Right lobe of liver (tissue), 6 donors: ENCODE measurements around the gene PHETA1. TPM values are rescaled to one million over a fixed set of nuclear protein-coding genes. Genes with fewer than 3 reads are reported as not detected.
A peak's percentile ranks its signal among the peaks of the same experiment; 100 is the strongest.
"Not testable (repeated sequence)": the region's sequence is repeated elsewhere in the genome, so short reads cannot be mapped to it uniquely, and the experiment has no call there.

Source experiments
- ATAC-seq, 4 donors: fragments of 200-7000 bp; cut with Tn5 transposase; one replicate each; pipeline ENCODE4 v1.9.1; 2020; ENCODE audit warnings: mild to moderate bottlenecking in 4 of 4, moderate library complexity in 4 of 4
- DNase-seq, 3 donors: peaks; one replicate each; pipeline ENCODE4 v3.0.0-alpha.2; 2020
- H3K27ac ChIP-seq, 3 donors: fragments of 200-600 bp; one replicate each; pipeline ENCODE4 v1.8.0; 2022
- H3K27me3 ChIP-seq, 2 donors: fragments of 200-600 bp; one replicate each; pipeline ENCODE4 v1.8.0; 2022
- H3K36me3 ChIP-seq, 4 donors: fragments of 200-600 bp; sonication (generic) in 1 of 4; one replicate each; pipeline versions ENCODE4 v1.5.1 to v1.8.0; 2017 to 2022; ENCODE audit warnings: control low read depth in 1 of 4
- H3K4me1 ChIP-seq, 4 donors: fragments of 200-600 bp; sonication (generic) in 1 of 4; one replicate each; pipeline versions ENCODE4 v1.5.1 to v1.8.0; 2017 to 2022; ENCODE audit warnings: control low read depth in 1 of 4
- H3K4me3 ChIP-seq, 3 donors: fragments of 200-600 bp; one replicate each; pipeline ENCODE4 v1.8.0; 2022
- H3K9me3 ChIP-seq, 4 donors: fragments of 200-600 bp; sonication (generic) in 1 of 4; one replicate each; pipeline versions ENCODE4 v1.5.1 to v1.8.0; 2017 to 2022; ENCODE audit warnings: control low read depth in 1 of 4
- POLR2A ChIP-seq: fragments of 450-650 bp; IDR thresholded peaks from one replicate; pipeline ENCODE4 v1.6.1; 2017; ENCODE audit warnings: antibody characterized with exemption, mild to moderate bottlenecking
- WGBS: methylation state at CpG from one replicate; pipeline ENCODE4 v1.1.6; 2018; ENCODE audit warnings: low coverage, low lambda C conversion rate; ENCODE audit not compliant: insufficient coverage; ENCODE audit errors: missing lambda C conversion rate; 5-methylcytosine and 5-hydroxymethylcytosine counted together
- intact Hi-C, 2 donors: fragments of 100-400 bp; cut with DNase I; formaldehyde crosslinking; loops; one replicate each; pipeline versions ENCODE4 v1.11.2 to v1.14.1; 2022
- total RNA-seq, 6 experiments: library from RNA; depleted of rRNA in 2 of 6; stranded (reverse); fragments of >200 nt in 2 of 6; fragmentation: NEBNext Ultra II Directional in 3 of 6; extraction: Animal tissue kit (Norgen Biotek cat#: 25700) in 3 of 6; gene quantifications; one replicate each; pipeline versions ENCODE4 v1.1.0 to v1.2.4, GENCODE V29; 2016 to 2023
- TF ChIP-seq, protein P1 (sequence below), 4 donors: fragments of 200-600 bp in 3 of 4; fragments of 450-650 bp in 1 of 4; IDR thresholded peaks; one replicate each; pipeline versions ENCODE4 v1.5.1 to v1.8.0; 2016 to 2022; ENCODE audit warnings: antibody characterized with exemption in 4 of 4, mild to moderate bottlenecking in 2 of 4
- donor health status: DM: no; HTN: yes; CAD: no.
- donor health status: DM: no; HTN: no; CAD: no.
- donor health status: DM: no; HTN: no; CAD: no.
- donor health status: DM: no; HTN: yes; CAD: no.
- donor health status: DM: no; HTN: yes; CAD: no.

Gene PHETA1
- total RNA-seq, 6 experiments from 2014 or later = 4.2 to 14.8 (median 7.0) TPM

DNA sequence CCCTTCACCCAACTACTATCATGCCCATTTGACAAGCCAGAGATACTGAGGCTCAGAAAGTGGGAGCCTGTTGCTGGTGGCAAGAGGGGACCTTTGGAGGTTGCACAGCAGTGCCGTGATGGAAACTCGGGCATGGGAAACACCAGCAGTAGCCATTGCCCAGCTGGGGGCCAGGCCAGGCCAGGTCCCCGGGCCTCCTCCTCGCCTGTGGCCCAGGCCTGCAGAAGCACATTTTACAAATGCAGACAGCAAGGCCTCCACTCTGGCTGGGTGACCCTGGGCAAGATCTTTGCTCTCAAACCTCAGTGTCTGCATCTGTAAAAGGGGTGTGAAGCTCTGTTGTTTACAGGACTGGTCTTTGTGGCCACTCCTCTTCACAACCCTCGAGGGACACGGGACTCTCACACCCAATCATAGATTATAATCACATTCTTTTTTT, 32.3 kb upstream of the PHETA1 start:
- H3K9me3 ChIP-seq = no peaks in the 10 kb centered on the region
- H3K4me3 ChIP-seq = no peak overlapping the region
- H3K36me3 ChIP-seq = no peaks in the 10 kb centered on the region
- H3K27ac ChIP-seq = no peak overlapping the region
- ATAC-seq = no peak
- H3K4me1 ChIP-seq = peaks cover 0 to 21% (median 4%) of the 10 kb centered on the region in 4 donors
- intact Hi-C loops = loop anchor here in 1 of 2 donors (5.0 kb wide), 1 partner anchor 46 kb away; no protein-coding TSS in a partner anchor
- no peaks in the 10 kb centered on the region for H3K27me3 ChIP-seq
- 76% methylated on average over 2 of the region's 6 CpGs for WGBS
- no peak for DNase-seq
- TF ChIP-seq, protein P1, sequence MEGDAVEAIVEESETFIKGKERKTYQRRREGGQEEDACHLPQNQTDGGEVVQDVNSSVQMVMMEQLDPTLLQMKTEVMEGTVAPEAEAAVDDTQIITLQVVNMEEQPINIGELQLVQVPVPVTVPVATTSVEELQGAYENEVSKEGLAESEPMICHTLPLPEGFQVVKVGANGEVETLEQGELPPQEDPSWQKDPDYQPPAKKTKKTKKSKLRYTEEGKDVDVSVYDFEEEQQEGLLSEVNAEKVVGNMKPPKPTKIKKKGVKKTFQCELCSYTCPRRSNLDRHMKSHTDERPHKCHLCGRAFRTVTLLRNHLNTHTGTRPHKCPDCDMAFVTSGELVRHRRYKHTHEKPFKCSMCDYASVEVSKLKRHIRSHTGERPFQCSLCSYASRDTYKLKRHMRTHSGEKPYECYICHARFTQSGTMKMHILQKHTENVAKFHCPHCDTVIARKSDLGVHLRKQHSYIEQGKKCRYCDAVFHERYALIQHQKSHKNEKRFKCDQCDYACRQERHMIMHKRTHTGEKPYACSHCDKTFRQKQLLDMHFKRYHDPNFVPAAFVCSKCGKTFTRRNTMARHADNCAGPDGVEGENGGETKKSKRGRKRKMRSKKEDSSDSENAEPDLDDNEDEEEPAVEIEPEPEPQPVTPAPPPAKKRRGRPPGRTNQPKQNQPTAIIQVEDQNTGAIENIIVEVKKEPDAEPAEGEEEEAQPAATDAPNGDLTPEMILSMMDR (IDR thresholded peaks at IDR 0.05) = no peak
- TF ChIP-seq POLR2A = no peak

DNA sequence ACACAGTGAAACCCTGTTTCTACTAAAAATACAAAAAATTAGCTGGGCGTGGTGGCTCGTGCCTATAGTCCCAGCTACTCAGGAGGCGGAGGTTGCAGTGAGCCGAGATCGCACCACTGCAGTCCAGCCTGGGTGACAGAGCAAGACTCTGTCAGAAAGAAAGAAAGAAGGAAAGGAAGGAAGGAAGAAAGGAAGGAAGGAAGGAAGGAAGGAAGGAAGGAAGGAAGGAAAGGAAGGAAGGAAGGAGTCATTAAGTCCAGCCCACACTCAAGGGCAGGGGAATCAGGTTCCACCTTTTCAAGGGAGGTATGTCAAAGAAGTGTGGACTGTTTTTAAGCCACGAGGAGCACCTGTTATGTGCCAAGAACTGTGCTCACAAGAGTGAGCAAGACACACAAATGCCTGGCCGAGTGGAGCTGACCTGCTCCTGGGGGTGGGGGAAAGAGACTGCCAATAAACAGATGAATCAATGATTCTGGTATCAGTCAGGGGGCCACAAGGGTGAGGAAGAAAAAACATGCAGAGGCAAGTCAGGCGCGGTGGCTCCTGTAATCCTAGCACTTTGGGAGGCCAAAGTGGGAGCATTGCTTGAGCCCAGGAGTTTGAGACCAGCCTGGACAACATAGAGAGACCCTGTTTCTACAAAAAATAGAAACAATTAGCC, 31.0 kb upstream of the PHETA1 start:
- DNase-seq, H3K4me3 ChIP-seq, H3K36me3 ChIP-seq, H3K27me3 ChIP-seq, ATAC-seq, H3K27ac ChIP-seq, H3K9me3 ChIP-seq: not testable (repeated sequence)
- intact Hi-C loops = loop anchor here (5.0 to 10.0 kb wide), 2 partner anchors 47 to 55 kb away; no protein-coding TSS in a partner anchor
- 77% methylated on average over 9 of the region's 9 CpGs for WGBS
- peaks cover 0 to 20% (median 4%) of the 10 kb centered on the region in 4 donors for H3K4me1 ChIP-seq

GRCh38 chr12:111398530-111398929, 29.6 kb upstream of the PHETA1 start:
- 59% methylated on average over 4 of the region's 4 CpGs for WGBS
- no peak for DNase-seq
- H3K36me3 ChIP-seq = no peaks in the 10 kb centered on the region
- no peak for TF ChIP-seq POLR2A
- TF ChIP-seq, protein P1 (IDR thresholded peaks at IDR 0.05) = no peak
- H3K4me1 ChIP-seq = peaks cover 0 to 13% (median 4%) of the 10 kb centered on the region in 4 donors
- peak in 3 of 4 donors; percentile 1 to 8 (median 1) for ATAC-seq
- H3K27ac ChIP-seq = no peak overlapping the region
- no peak overlapping the region for H3K4me3 ChIP-seq
- intact Hi-C loops = loop anchor here in 1 of 2 donors (10.0 kb wide), 1 partner anchor 56 kb away; no protein-coding TSS in a partner anchor
- no peaks in the 10 kb centered on the region for H3K9me3 ChIP-seq
- no peaks in the 10 kb centered on the region for H3K27me3 ChIP-seq

- Histone ChIP-seq H3K9me3 (no peaks in the 10 kb centered on the region), H3K27ac (peak overlapping the region; percentile 16 to 41 (median 34)), H3K36me3 (no peaks in the 10 kb centered on the region), H3K27me3 (no peaks in the 10 kb centered on the region), H3K4me1 (peaks cover 0 to 9% (median 3%) of the 10 kb centered on the region in 4 donors), H3K4me3 (peak overlapping the region in 2 of 3 donors; percentile 1 to 31)
- intact Hi-C loops = loop anchor here in 1 of 2 donors (10.0 kb wide), 1 partner anchor 58 kb away; no protein-coding TSS in a partner anchor
- TF ChIP-seq, protein P1 (IDR thresholded peaks at IDR 0.05) = peak; percentile 98 to 99 (median 99)
- no peak for TF ChIP-seq POLR2A
- ATAC-seq = peak; percentile 87 to 94 (median 90)
- WGBS = 12% methylated on average over 11 of the region's 34 CpGs
- peak; percentile 89 to 91 (median 90) for DNase-seq
Measured at GRCh38 chr12:111396726-111397445, 28.0 kb upstream of the PHETA1 start.

GRCh38 chr12:111396271-111396670, 27.4 kb upstream of the PHETA1 start:
- not testable (repeated sequence) for DNase-seq, H3K9me3 ChIP-seq, H3K27me3 ChIP-seq, H3K36me3 ChIP-seq, ATAC-seq, H3K4me1 ChIP-seq, H3K27ac ChIP-seq, H3K4me3 ChIP-seq
- intact Hi-C loops = loop anchor here in 1 of 2 donors (10.0 kb wide), 1 partner anchor 59 kb away; no protein-coding TSS in a partner anchor
- 78% methylated on average over 5 of the region's 7 CpGs for WGBS
